ENCODE measurements around the gene SORCS2.

SORCS2 gene

GRCh38 chr4:7232061-7232650 lies 39.8 kb downstream of the SORCS2 start:
- Histone ChIP-seq H3K27ac (ENCODE audit: low read depth, low read length, poor library complexity, severe bottlenecking) (no peak overlapping the region), H2AFZ (ENCODE audit: low read length) (no peak overlapping the region), H3K4me2 (ENCODE audit: low read length) (no peak overlapping the region), H3K9me3 (ENCODE audit: low read length) (no peaks in the 10 kb centered on the region), H3K27me3 (ENCODE audit: insufficient read depth, low read length) (no peaks in the 10 kb centered on the region), H4K20me1 (ENCODE audit: insufficient read depth, low read length) (no peaks in the 10 kb centered on the region), H3K79me2 (ENCODE audit: insufficient read depth, low read length) (no peaks in the 10 kb centered on the region), H3K9ac (ENCODE audit: low read length) (no peak overlapping the region), H3K4me1 (ENCODE audit: insufficient read depth, low read length, severe bottlenecking) (no peaks in the 10 kb centered on the region), H3K9me2 (ENCODE audit: low read depth, low read length) (no peaks in the 10 kb centered on the region), H3K4me3 (ENCODE audit: low read depth, low read length, poor library complexity, severe bottlenecking) (no peak overlapping the region), H3F3A (ENCODE audit: insufficient read depth, low read length) (no peaks in the 10 kb centered on the region), H3K36me3 (ENCODE audit: insufficient read depth, low read length) (no peaks in the 10 kb centered on the region)
- TF ChIP-seq CTCF (IDR thresholded peaks at IDR 0.05; ENCODE audit: low read length), result no peak
- TF ChIP-seq EZH2 (IDR thresholded peaks at IDR 0.05; ENCODE audit: borderline replicate concordance, low read length), result no peak

GRCh38 chr4:7233006-7233580 lies 40.8 kb downstream of the SORCS2 start:
- no peak overlapping the region for H3K27ac ChIP-seq (ENCODE audit: low read depth, low read length, poor library complexity, severe bottlenecking)

GRCh38 chr4:7233601-7234000 lies 41.3 kb downstream of the SORCS2 start:
- Histone ChIP-seq H4K20me1 (ENCODE audit: insufficient read depth, low read length) (no peaks in the 10 kb centered on the region), H3K9me3 (ENCODE audit: low read length) (no peaks in the 10 kb centered on the region), H3K9ac (ENCODE audit: low read length) (no peak overlapping the region), H3K4me3 (ENCODE audit: low read depth, low read length, poor library complexity, severe bottlenecking) (no peak overlapping the region), H3K27ac (ENCODE audit: low read depth, low read length, poor library complexity, severe bottlenecking) (no peak overlapping the region), H3F3A (ENCODE audit: insufficient read depth, low read length) (no peaks in the 10 kb centered on the region), H2AFZ (ENCODE audit: low read length) (no peak overlapping the region), H3K4me2 (ENCODE audit: low read length) (no peak overlapping the region), H3K4me1 (ENCODE audit: insufficient read depth, low read length, severe bottlenecking) (no peaks in the 10 kb centered on the region), H3K79me2 (ENCODE audit: insufficient read depth, low read length) (no peaks in the 10 kb centered on the region), H3K9me2 (ENCODE audit: low read depth, low read length) (no peaks in the 10 kb centered on the region), H3K27me3 (ENCODE audit: insufficient read depth, low read length) (no peaks in the 10 kb centered on the region), H3K36me3 (ENCODE audit: insufficient read depth, low read length) (no peaks in the 10 kb centered on the region)
- no peak for TF ChIP-seq CTCF (IDR thresholded peaks at IDR 0.05; ENCODE audit: low read length)
- no peak for TF ChIP-seq EZH2 (IDR thresholded peaks at IDR 0.05; ENCODE audit: borderline replicate concordance, low read length)

More at GRCh38 chr4:7233006-7233580, 40.8 kb downstream of the SORCS2 start:
- no peak overlapping the region for H2AFZ ChIP-seq (ENCODE audit: low read length)
- H3K36me3 ChIP-seq (ENCODE audit: insufficient read depth, low read length), result no peaks in the 10 kb centered on the region
- H3K4me2 ChIP-seq (ENCODE audit: low read length), result no peak overlapping the region
- H4K20me1 ChIP-seq (ENCODE audit: insufficient read depth, low read length), result no peaks in the 10 kb centered on the region
- no peaks in the 10 kb centered on the region for H3K4me1 ChIP-seq (ENCODE audit: insufficient read depth, low read length, severe bottlenecking)
- no peaks in the 10 kb centered on the region for H3K79me2 ChIP-seq (ENCODE audit: insufficient read depth, low read length)
- no peaks in the 10 kb centered on the region for H3K27me3 ChIP-seq (ENCODE audit: insufficient read depth, low read length)
- H3F3A ChIP-seq (ENCODE audit: insufficient read depth, low read length), result no peaks in the 10 kb centered on the region
- H3K9ac ChIP-seq (ENCODE audit: low read length), result no peak overlapping the region
- H3K9me2 ChIP-seq (ENCODE audit: low read depth, low read length), result no peaks in the 10 kb centered on the region
- TF ChIP-seq EZH2 (IDR thresholded peaks at IDR 0.05; ENCODE audit: borderline replicate concordance, low read length) (no peak), CTCF (IDR thresholded peaks at IDR 0.05; ENCODE audit: low read length) (no peak)
- no peaks in the 10 kb centered on the region for H3K9me3 ChIP-seq (ENCODE audit: low read length)
- H3K4me3 ChIP-seq (ENCODE audit: low read depth, low read length, poor library complexity, severe bottlenecking), result no peak overlapping the region

All from OCI-LY1 (cell line).